ENCODE measurements around the gene ZNF527.
"Not testable (repeated sequence)": the region's sequence is repeated elsewhere in the genome, so short reads cannot be mapped to it uniquely, and the experiment has no call there.

DNA sequence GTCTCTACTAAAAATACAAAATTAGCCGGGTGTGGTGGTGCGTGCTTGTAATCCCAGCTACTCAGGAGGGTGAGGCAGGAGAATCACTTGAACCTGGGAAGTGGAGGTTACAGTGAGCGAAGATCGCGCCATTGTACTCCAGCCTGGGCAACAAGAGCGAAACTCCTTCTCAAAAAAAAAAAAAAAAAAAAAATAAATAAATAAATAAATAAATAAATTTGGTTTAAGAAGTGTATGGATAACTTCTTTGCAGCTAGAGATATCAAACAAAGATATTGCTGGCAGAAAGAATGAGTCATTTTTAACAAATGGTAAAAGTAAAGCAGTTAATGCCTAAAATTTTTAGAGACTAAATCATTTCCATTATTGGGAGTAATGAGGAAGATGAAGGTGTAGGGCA lies 20.5 kb downstream of the ZNF527 start:
- not testable (repeated sequence) for TF ChIP-seq POLR2A (IDR thresholded peaks at IDR 0.05)
- TF ChIP-seq, protein P1, sequence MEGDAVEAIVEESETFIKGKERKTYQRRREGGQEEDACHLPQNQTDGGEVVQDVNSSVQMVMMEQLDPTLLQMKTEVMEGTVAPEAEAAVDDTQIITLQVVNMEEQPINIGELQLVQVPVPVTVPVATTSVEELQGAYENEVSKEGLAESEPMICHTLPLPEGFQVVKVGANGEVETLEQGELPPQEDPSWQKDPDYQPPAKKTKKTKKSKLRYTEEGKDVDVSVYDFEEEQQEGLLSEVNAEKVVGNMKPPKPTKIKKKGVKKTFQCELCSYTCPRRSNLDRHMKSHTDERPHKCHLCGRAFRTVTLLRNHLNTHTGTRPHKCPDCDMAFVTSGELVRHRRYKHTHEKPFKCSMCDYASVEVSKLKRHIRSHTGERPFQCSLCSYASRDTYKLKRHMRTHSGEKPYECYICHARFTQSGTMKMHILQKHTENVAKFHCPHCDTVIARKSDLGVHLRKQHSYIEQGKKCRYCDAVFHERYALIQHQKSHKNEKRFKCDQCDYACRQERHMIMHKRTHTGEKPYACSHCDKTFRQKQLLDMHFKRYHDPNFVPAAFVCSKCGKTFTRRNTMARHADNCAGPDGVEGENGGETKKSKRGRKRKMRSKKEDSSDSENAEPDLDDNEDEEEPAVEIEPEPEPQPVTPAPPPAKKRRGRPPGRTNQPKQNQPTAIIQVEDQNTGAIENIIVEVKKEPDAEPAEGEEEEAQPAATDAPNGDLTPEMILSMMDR (IDR thresholded peaks at IDR 0.05): not testable (repeated sequence)

Data from esophagus squamous epithelium (tissue), 4 donors.